Skin of body (tissue), 2 donors: ENCODE measurements around the gene PDCD11. TPM values are rescaled to one million over a fixed set of nuclear protein-coding genes. Genes with fewer than 3 reads are reported as not detected.
A peak's percentile ranks its signal among the peaks of the same experiment; 100 is the strongest.
"Not testable (repeated sequence)": the region's sequence is repeated elsewhere in the genome, so short reads cannot be mapped to it uniquely, and the experiment has no call there.

Experiments
- DNase-seq: peaks from one replicate; lab custom pipeline; 2025; lab: John Stamatoyannopoulos, UW
- total RNA-seq: library from RNA; depleted of rRNA; stranded (reverse); fragments of >200 nt; gene quantifications from one replicate; pipeline ENCODE4 v1.2.3, GENCODE V29; 2014

Gene PDCD11
- total RNA-seq, 1 donor from 2014 or later: 25.1 TPM

- no peak for DNase-seq
These were observed 77.7 kb downstream of the PDCD11 start for GRCh38 chr10:103474077-103474476.

- DNase-seq: no peak
These were observed 79.0 kb downstream of the PDCD11 start for GRCh38 chr10:103475437-103475836.

GRCh38 chr10:103476046-103476768 lies 79.8 kb downstream of the PDCD11 start:
- no peak for DNase-seq

- DNase-seq: no peak
These were observed 82.2 kb downstream of the PDCD11 start for GRCh38 chr10:103478671-103479070.

- DNase-seq: no peak
These were observed 82.7 kb downstream of the PDCD11 start, which contains the start of gene CALHM3 for GRCh38 chr10:103479135-103479534. Gene CALHM3, minus strand, starts transcription at chr10:103479240. Its CDS starts 208 bp downstream, at chr10:103479032.

- DNase-seq: no peak
These were observed 84.1 kb downstream of the PDCD11 start for GRCh38 chr10:103480521-103480920.

GRCh38 chr10:103481974-103482531 lies 85.6 kb downstream of the PDCD11 start:
- DNase-seq: peak; percentile 24

- DNase-seq: not testable (repeated sequence)
These were observed 90.4 kb downstream of the PDCD11 start for GRCh38 chr10:103486635-103487409.

GRCh38 chr10:103487410-103487708 lies 90.9 kb downstream of the PDCD11 start:
- no peak for DNase-seq

GRCh38 chr10:103490986-103491314 lies 94.5 kb downstream of the PDCD11 start:
- DNase-seq: no peak

GRCh38 chr10:103491729-103492364 lies 95.4 kb downstream of the PDCD11 start:
- no peak for DNase-seq

- no peak for DNase-seq
These were observed 96.3 kb downstream of the PDCD11 start for GRCh38 chr10:103492655-103493261.

- peak; percentile 17 for DNase-seq
These were observed 97.0 kb downstream of the PDCD11 start, which contains the start of gene NEURL1 for GRCh38 chr10:103493362-103493915. Gene NEURL1, plus strand, starts transcription at chr10:103493705. Its CDS starts 683 bp downstream, at chr10:103494388.

- no peak for DNase-seq
These were observed 97.8 kb downstream of the PDCD11 start for GRCh38 chr10:103493916-103494877.

- DNase-seq: no peak
These were observed 98.9 kb downstream of the PDCD11 start for GRCh38 chr10:103495321-103495720.

Other genes with a start within 250 kb of the PDCD11 start
- 92.6 TPM for gene NT5C2, start 203.4 kb upstream of the PDCD11 start, total RNA-seq
- gene RPEL1, start 150.7 kb upstream of the PDCD11 start, total RNA-seq: not detected
- 0.99 TPM for gene INA, start 119.5 kb upstream of the PDCD11 start, total RNA-seq
- gene PCGF6, start 45.5 kb upstream of the PDCD11 start, total RNA-seq: 8.9 TPM
- gene TAF5, start 28.6 kb upstream of the PDCD11 start, total RNA-seq: 4.9 TPM
- 144 TPM for gene ATP5MK, start 151 bp upstream of the PDCD11 start, total RNA-seq
- gene CALHM2, start 55.7 kb downstream of the PDCD11 start, total RNA-seq: 11.1 TPM
- gene CALHM1, start 62.3 kb downstream of the PDCD11 start, total RNA-seq: not detected
- gene CALHM3, start 82.6 kb downstream of the PDCD11 start, total RNA-seq: not detected
- gene NEURL1, start 97.1 kb downstream of the PDCD11 start, total RNA-seq: 2.1 TPM